Measurements from ENCODE around the gene CCDC112.

The CCDC112 gene

GRCh38 chr5:115313052-115313451 is 16.6 kb upstream of the CCDC112 start:
- H3K27ac ChIP-seq (ENCODE audit: poor library complexity, severe bottlenecking): no peak overlapping the region
- DNase-seq (ENCODE audit: low spot score) (no peak), ATAC-seq (ENCODE audit: low read depth) (peak; percentile 12; the same call in 1 of the 3 replicates)
- no peaks in the 10 kb centered on the region for H3K36me3 ChIP-seq (ENCODE audit: low read depth)
- H3K4me3 ChIP-seq (ENCODE audit: severe bottlenecking): no peak overlapping the region
- H3K27me3 ChIP-seq (ENCODE audit: insufficient read depth, poor library complexity, severe bottlenecking): no peaks in the 10 kb centered on the region
- TF ChIP-seq CTCF (IDR thresholded peaks at IDR 0.05; ENCODE audit: poor library complexity, severe bottlenecking): no peak
- H3K9me3 ChIP-seq (ENCODE audit: severe bottlenecking): no peaks in the 10 kb centered on the region
- no peaks in the 10 kb centered on the region for H3K4me1 ChIP-seq (ENCODE audit: insufficient read depth, poor library complexity, severe bottlenecking)

GRCh38 chr5:115309751-115310370 is 13.4 kb upstream of the CCDC112 start:
- Histone ChIP-seq H3K4me3 (ENCODE audit: severe bottlenecking) (no peak overlapping the region), H3K27ac (ENCODE audit: poor library complexity, severe bottlenecking) (no peak overlapping the region), H3K4me1 (ENCODE audit: insufficient read depth, poor library complexity, severe bottlenecking) (no peaks in the 10 kb centered on the region), H3K27me3 (ENCODE audit: insufficient read depth, poor library complexity, severe bottlenecking) (no peaks in the 10 kb centered on the region), H3K9me3 (ENCODE audit: severe bottlenecking) (no peaks in the 10 kb centered on the region), H3K36me3 (ENCODE audit: low read depth) (no peaks in the 10 kb centered on the region)
- TF ChIP-seq CTCF (IDR thresholded peaks at IDR 0.05; ENCODE audit: poor library complexity, severe bottlenecking): peak; percentile 97
- DNase-seq (ENCODE audit: low spot score) (no peak), ATAC-seq (ENCODE audit: low read depth) (peak; percentile 80)

- Histone ChIP-seq H3K9me3 (ENCODE audit: severe bottlenecking) (no peaks in the 10 kb centered on the region), H3K4me3 (ENCODE audit: severe bottlenecking) (no peak overlapping the region), H3K27me3 (ENCODE audit: insufficient read depth, poor library complexity, severe bottlenecking) (no peaks in the 10 kb centered on the region), H3K4me1 (ENCODE audit: insufficient read depth, poor library complexity, severe bottlenecking) (no peaks in the 10 kb centered on the region), H3K27ac (ENCODE audit: poor library complexity, severe bottlenecking) (no peak overlapping the region), H3K36me3 (ENCODE audit: low read depth) (no peaks in the 10 kb centered on the region)
- DNase-seq (ENCODE audit: low spot score) (no peak), ATAC-seq (ENCODE audit: low read depth) (no peak)
- TF ChIP-seq CTCF (IDR thresholded peaks at IDR 0.05; ENCODE audit: poor library complexity, severe bottlenecking): no peak
Measured at GRCh38 chr5:115308815-115309214, 12.4 kb upstream of the CCDC112 start.

- no peaks in the 10 kb centered on the region for H3K27me3 ChIP-seq (ENCODE audit: insufficient read depth, poor library complexity, severe bottlenecking)
Measured at GRCh38 chr5:115306011-115306536, 9.6 kb upstream of the CCDC112 start.

More at GRCh38 chr5:115306011-115306536, 9.6 kb upstream of the CCDC112 start:
- H3K4me3 ChIP-seq (ENCODE audit: severe bottlenecking): no peak overlapping the region
- no peaks in the 10 kb centered on the region for H3K36me3 ChIP-seq (ENCODE audit: low read depth)
- ATAC-seq (ENCODE audit: low read depth) (0 out of 3 replicates have a peak, but pooled peaks have one; percentile 45), DNase-seq (ENCODE audit: low spot score) (no peak)
- no peaks in the 10 kb centered on the region for H3K4me1 ChIP-seq (ENCODE audit: insufficient read depth, poor library complexity, severe bottlenecking)
- no peaks in the 10 kb centered on the region for H3K9me3 ChIP-seq (ENCODE audit: severe bottlenecking)
- TF ChIP-seq CTCF (IDR thresholded peaks at IDR 0.05; ENCODE audit: poor library complexity, severe bottlenecking): no peak
- H3K27ac ChIP-seq (ENCODE audit: poor library complexity, severe bottlenecking): no peak overlapping the region

Measured in RWPE2 (cell line).